Measurements from ENCODE around the gene CDNF.

- TF ChIP-seq POLR2A (IDR thresholded peaks at IDR 0.05) (no peak), CTCF (IDR thresholded peaks at IDR 0.05) (no peak)
These were observed 657 bp downstream of the CDNF start for GRCh38 chr10:14837003-14837756.
